ENCODE measurements around the gene TECR.

The TECR gene

GRCh38 chr19:14510311-14511228, 18.8 kb upstream of the TECR start:
- DNase-seq = no peak

GRCh38 chr19:14511229-14511593, 18.2 kb upstream of the TECR start:
- DNase-seq = no peak

- DNase-seq = no peak
These were observed 16.9 kb upstream of the TECR start for GRCh38 chr19:14512406-14512961.

- no peak for DNase-seq
These were observed 15.1 kb upstream of the TECR start for GRCh38 chr19:14514215-14514863.

- DNase-seq = no peak
These were observed 13.8 kb upstream of the TECR start for GRCh38 chr19:14515501-14516047.

- no peak for DNase-seq
These were observed 13.3 kb upstream of the TECR start for GRCh38 chr19:14516048-14516534.

GRCh38 chr19:14516746-14517438, 12.5 kb upstream of the TECR start:
- peak; percentile 18 for DNase-seq

GRCh38 chr19:14517446-14517839, 12.0 kb upstream of the TECR start:
- DNase-seq = no peak

- peak; percentile 37 for DNase-seq
These were observed 11.4 kb upstream of the TECR start, which contains the start of gene DNAJB1 for GRCh38 chr19:14517840-14518505. DNAJB1 (minus strand) TSS chr19:14518397; CDS start chr19:14518349, 48 bp downstream.

- DNase-seq = no peak
These were observed 10.0 kb upstream of the TECR start for GRCh38 chr19:14519245-14519859.

- no peak for DNase-seq
These were observed 9.5 kb upstream of the TECR start for GRCh38 chr19:14519860-14520407.

- DNase-seq = no peak
These were observed 8.9 kb upstream of the TECR start for GRCh38 chr19:14520543-14520942.

GRCh38 chr19:14525729-14526128, 3.7 kb upstream of the TECR start:
- no peak for DNase-seq

GRCh38 chr19:14526423-14526822, 3.0 kb upstream of the TECR start:
- no peak for DNase-seq

- no peak for DNase-seq
These were observed 758 bp upstream of the TECR start for GRCh38 chr19:14528419-14529253.

- peak; percentile 40 for DNase-seq
These were observed 583 bp downstream of the TECR start for GRCh38 chr19:14530005-14530348.

- no peak for DNase-seq
These were observed 1.1 kb downstream of the TECR start for GRCh38 chr19:14530506-14530905.

GRCh38 chr19:14533450-14533849, 4.1 kb downstream of the TECR start:
- DNase-seq = no peak

- DNase-seq = peak; percentile 40
These were observed 7.7 kb downstream of the TECR start for GRCh38 chr19:14536926-14537692.
